ENCODE data around the gene SERPINB2.
A peak's percentile ranks its signal among the peaks of the same experiment; 100 is the strongest.

Gene SERPINB2

GRCh38 chr18:63887424-63887823, at the start of gene SERPINB2:
Gene SERPINB2 (plus strand): TSS chr18:63887705. CDS start chr18:63891445, 3,740 bp downstream.
- DNase-seq: no peak

- no peak for DNase-seq
These were observed 44.5 kb upstream of the SERPINB2 start for GRCh38 chr18:63843008-63843407.

- DNase-seq: peak; percentile 35
These were observed 43.3 kb upstream of the SERPINB2 start for GRCh38 chr18:63844254-63844653.

- DNase-seq: peak; percentile 59
These were observed 39.3 kb upstream of the SERPINB2 start for GRCh38 chr18:63848159-63848558.

GRCh38 chr18:63850020-63850419, 37.5 kb upstream of the SERPINB2 start:
- DNase-seq: peak; percentile 2

GRCh38 chr18:63850636-63851035, 36.9 kb upstream of the SERPINB2 start:
- no peak for DNase-seq

- DNase-seq: no peak
These were observed 29.0 kb upstream of the SERPINB2 start for GRCh38 chr18:63858456-63858855.

GRCh38 chr18:63859781-63860475, 27.6 kb upstream of the SERPINB2 start:
- no peak for DNase-seq

- no peak for DNase-seq
These were observed 27.0 kb upstream of the SERPINB2 start for GRCh38 chr18:63860531-63860930.

- no peak for DNase-seq
These were observed 20.0 kb upstream of the SERPINB2 start for GRCh38 chr18:63867368-63868125.

- no peak for DNase-seq
These were observed 19.0 kb upstream of the SERPINB2 start for GRCh38 chr18:63868546-63868945.

GRCh38 chr18:63869374-63869773, 18.1 kb upstream of the SERPINB2 start:
- DNase-seq: no peak

GRCh38 chr18:63869851-63870250, 17.7 kb upstream of the SERPINB2 start:
- DNase-seq: no peak

- no peak for DNase-seq
These were observed 15.7 kb upstream of the SERPINB2 start for GRCh38 chr18:63871836-63872235.

- DNase-seq: no peak
These were observed 14.9 kb upstream of the SERPINB2 start for GRCh38 chr18:63872586-63872985.

- no peak for DNase-seq
These were observed 9.2 kb upstream of the SERPINB2 start for GRCh38 chr18:63878343-63878742.

GRCh38 chr18:63878925-63879324, 8.6 kb upstream of the SERPINB2 start:
- DNase-seq: no peak

GRCh38 chr18:63879709-63880108, 7.8 kb upstream of the SERPINB2 start:
- no peak for DNase-seq

GRCh38 chr18:63881851-63882250, 5.7 kb upstream of the SERPINB2 start:
- no peak for DNase-seq

GRCh38 chr18:63882333-63883141, 5.0 kb upstream of the SERPINB2 start:
- no peak for DNase-seq

- no peak for DNase-seq
These were observed 3.9 kb upstream of the SERPINB2 start for GRCh38 chr18:63883617-63884016.

- DNase-seq: no peak
These were observed 1.1 kb downstream of the SERPINB2 start for GRCh38 chr18:63888470-63889190.

- DNase-seq: no peak
These were observed 2.1 kb downstream of the SERPINB2 start for GRCh38 chr18:63889626-63890025.

All from NCI-H1092 (cell line).